ENCODE results near the gene HK1.
"Not testable (repeated sequence)": the region's sequence is repeated elsewhere in the genome, so short reads cannot be mapped to it uniquely, and the experiment has no call there.

Gene HK1

DNA sequence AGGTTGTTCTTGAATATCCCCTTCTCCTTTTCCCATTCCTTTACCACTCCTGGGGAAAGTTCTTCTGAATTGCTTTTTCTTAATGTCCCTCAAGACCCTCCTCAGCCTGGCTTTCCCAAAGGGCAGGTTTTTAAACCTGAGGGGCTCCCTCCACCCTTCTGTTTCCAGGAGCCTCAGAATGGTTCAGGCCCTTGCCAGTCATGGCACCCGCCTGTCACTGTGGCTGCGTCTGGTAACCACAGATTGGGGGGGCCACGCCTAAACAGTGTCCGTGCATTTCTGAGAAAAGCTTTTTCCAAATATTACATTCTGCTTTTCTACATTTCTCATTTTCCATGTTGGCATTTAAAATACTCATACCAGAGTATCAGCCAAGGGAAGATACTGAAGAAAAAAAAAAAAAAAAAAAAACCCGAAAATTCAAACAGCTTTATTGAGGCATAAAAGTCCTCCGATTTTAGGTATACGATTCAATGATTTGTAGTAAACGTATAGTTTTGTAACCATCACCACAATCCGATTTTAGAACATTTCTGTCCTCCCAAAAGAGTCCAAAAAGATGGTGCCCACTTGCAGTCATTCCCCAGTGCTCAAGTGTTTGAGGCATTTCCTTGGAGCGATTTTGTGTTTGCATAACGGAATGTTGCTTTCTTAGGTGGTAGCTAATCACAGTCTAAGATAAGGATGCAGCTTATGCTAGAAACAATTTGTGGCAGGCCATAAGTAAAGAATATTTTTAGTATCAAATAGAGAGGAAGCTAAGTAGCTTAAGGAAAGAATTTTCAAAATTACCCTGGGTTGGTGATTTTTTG is 36.0 kb upstream of the HK1 start:
- no peak overlapping the region for H3K27ac ChIP-seq (ENCODE audit: low read length)
- no peak overlapping the region for H3K4me3 ChIP-seq (ENCODE audit: low read length in 2 of 2)
- no peaks in the 10 kb centered on the region for H3K4me1 ChIP-seq (ENCODE audit: control insufficient read depth, insufficient read depth, low read length)

DNA sequence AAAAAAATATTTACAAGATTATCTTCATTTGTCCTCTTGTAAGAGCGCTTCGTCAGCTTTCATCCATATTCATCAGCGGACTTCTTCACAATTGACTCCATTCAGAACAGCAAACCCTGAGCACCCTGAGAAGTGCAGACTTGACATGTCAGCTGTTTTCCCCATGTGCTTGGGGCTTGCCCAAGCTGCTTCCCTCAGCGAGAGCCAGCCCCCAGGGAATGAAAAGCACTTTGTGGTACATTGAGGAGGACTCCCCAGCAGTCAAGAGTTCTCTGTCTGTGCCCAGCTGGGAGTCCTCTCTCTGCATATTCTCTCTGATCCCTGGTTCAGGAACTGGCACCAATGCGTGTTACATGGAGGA is 35.5 kb upstream of the HK1 start:
- H3K36me3 ChIP-seq (ENCODE audit: control insufficient read depth in 2 of 2, insufficient read depth in 2 of 2, low read length in 2 of 2): no peaks in the 10 kb centered on the region
- no peaks in the 10 kb centered on the region for H3K9me3 ChIP-seq (ENCODE audit: control insufficient read depth in 2 of 2, low read length in 2 of 2)
- no peak overlapping the region for H3K4me3 ChIP-seq (ENCODE audit: low read length in 2 of 2)
- H3K27me3 ChIP-seq (ENCODE audit: control insufficient read depth in 1 of 2, insufficient read depth in 2 of 2, low read length in 2 of 2): no peaks in the 10 kb centered on the region
- H3K4me1 ChIP-seq (ENCODE audit: control insufficient read depth, insufficient read depth, low read length): no peaks in the 10 kb centered on the region
- no peak overlapping the region for H3K9ac ChIP-seq (ENCODE audit: low read length in 2 of 2)
- H3K27ac ChIP-seq (ENCODE audit: low read length): no peak overlapping the region

More for the DNA sequence above, 36.0 kb upstream of the HK1 start:
- H3K9me3 ChIP-seq (ENCODE audit: control insufficient read depth in 2 of 2, low read length in 2 of 2): no peaks in the 10 kb centered on the region
- H3K36me3 ChIP-seq (ENCODE audit: control insufficient read depth in 2 of 2, insufficient read depth in 2 of 2, low read length in 2 of 2): no peaks in the 10 kb centered on the region
- no peaks in the 10 kb centered on the region for H3K27me3 ChIP-seq (ENCODE audit: control insufficient read depth in 1 of 2, insufficient read depth in 2 of 2, low read length in 2 of 2)
- H3K9ac ChIP-seq (ENCODE audit: low read length in 2 of 2): no peak overlapping the region

DNA sequence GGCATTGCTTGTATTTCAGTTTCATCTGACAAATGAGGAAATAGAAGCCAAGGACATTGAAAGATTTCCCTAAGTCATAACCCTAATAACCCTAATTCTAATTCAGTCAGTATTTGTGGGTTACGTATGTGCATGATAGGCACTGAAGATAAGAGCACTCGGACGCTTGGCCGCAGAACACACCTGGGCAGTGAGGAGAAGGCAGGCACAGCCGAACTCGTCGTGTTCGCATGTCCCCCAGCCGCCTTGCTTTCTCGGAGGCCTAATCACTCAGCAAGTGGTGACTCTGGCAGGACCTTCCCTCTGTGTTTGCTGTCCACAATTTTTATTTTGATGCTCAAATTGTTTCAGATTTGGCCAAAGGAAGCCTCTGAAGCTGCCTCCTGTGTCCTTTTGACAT is 34.5 kb upstream of the HK1 start:
- Histone ChIP-seq H3K9ac (ENCODE audit: low read length in 2 of 2) (no peak overlapping the region), H3K27me3 (ENCODE audit: control insufficient read depth in 1 of 2, insufficient read depth in 2 of 2, low read length in 2 of 2) (no peaks in the 10 kb centered on the region), H3K4me1 (ENCODE audit: control insufficient read depth, insufficient read depth, low read length) (no peaks in the 10 kb centered on the region), H3K27ac (ENCODE audit: low read length) (no peak overlapping the region), H3K36me3 (ENCODE audit: control insufficient read depth in 2 of 2, insufficient read depth in 2 of 2, low read length in 2 of 2) (no peaks in the 10 kb centered on the region), H3K4me3 (ENCODE audit: low read length in 2 of 2) (no peak overlapping the region), H3K9me3 (ENCODE audit: control insufficient read depth in 2 of 2, low read length in 2 of 2) (no peaks in the 10 kb centered on the region)

DNA sequence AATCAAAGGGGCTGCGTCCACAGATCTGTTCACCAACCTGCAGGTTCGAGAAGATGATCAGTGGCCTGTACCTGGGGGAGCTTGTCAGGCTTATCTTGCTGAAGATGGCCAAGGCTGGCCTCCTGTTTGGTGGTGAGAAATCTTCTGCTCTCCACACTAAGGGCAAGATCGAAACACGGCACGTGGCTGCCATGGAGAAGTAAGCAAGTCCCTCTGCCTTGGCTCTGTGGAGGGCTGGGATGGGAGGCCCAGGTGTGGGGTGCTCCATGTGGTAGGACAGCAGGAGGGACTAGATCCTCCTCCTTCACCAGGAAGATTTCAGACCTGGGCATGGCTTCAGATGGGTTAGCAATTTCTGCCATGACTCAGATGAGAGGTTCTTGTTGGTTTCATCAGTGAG is 32.3 kb upstream of the HK1 start:
- Histone ChIP-seq H3K27ac (ENCODE audit: low read length) (no peak overlapping the region), H3K36me3 (ENCODE audit: control insufficient read depth in 2 of 2, insufficient read depth in 2 of 2, low read length in 2 of 2) (no peaks in the 10 kb centered on the region), H3K4me1 (ENCODE audit: control insufficient read depth, insufficient read depth, low read length) (no peaks in the 10 kb centered on the region), H3K9me3 (ENCODE audit: control insufficient read depth in 2 of 2, low read length in 2 of 2) (no peaks in the 10 kb centered on the region), H3K4me3 (ENCODE audit: low read length in 2 of 2) (no peak overlapping the region), H3K9ac (ENCODE audit: low read length in 2 of 2) (no peak overlapping the region), H3K27me3 (ENCODE audit: control insufficient read depth in 1 of 2, insufficient read depth in 2 of 2, low read length in 2 of 2) (no peaks in the 10 kb centered on the region)

DNA sequence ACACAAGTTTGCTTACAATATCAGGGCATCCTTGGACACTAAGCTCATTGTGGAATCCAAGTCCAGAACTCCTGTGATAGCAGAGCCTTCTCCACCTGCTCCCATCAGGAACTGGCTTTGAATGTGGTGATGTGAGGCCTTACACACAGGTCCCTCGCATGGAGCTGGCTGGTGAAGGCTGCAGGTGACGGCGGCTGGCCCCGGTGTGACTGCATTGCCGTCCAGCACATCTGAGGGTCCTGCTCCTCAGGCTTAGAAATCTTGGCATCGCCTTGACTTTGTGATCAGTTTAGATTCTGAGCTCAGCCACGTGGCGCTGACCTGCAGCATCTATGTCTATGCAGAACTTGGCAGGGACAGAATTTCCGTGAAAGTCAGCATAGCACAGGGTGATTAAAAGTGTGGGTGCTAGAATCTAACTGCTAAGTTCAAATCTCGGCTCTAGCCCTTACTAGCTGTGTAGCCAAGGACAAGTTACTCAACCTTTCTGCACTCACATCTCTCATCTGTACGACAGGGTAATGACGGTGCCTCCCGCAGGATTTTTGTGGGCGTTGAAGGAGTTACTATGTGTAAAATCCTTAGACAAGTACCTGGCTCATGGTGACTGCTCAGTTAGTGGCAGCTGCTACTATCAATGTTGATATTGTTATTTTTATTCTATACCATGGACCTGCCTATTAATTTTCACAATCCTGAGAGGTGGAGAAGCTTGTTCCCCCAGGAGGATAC is 31.5 kb upstream of the HK1 start:
- H3K27me3 ChIP-seq (ENCODE audit: control insufficient read depth in 1 of 2, insufficient read depth in 2 of 2, low read length in 2 of 2): no peaks in the 10 kb centered on the region
- no peak overlapping the region for H3K9ac ChIP-seq (ENCODE audit: low read length in 2 of 2)
- H3K36me3 ChIP-seq (ENCODE audit: control insufficient read depth in 2 of 2, insufficient read depth in 2 of 2, low read length in 2 of 2): no peaks in the 10 kb centered on the region
- no peak overlapping the region for H3K27ac ChIP-seq (ENCODE audit: low read length)
- no peaks in the 10 kb centered on the region for H3K4me1 ChIP-seq (ENCODE audit: control insufficient read depth, insufficient read depth, low read length)
- no peaks in the 10 kb centered on the region for H3K9me3 ChIP-seq (ENCODE audit: control insufficient read depth in 2 of 2, low read length in 2 of 2)
- H3K4me3 ChIP-seq (ENCODE audit: low read length in 2 of 2): no peak overlapping the region

DNA sequence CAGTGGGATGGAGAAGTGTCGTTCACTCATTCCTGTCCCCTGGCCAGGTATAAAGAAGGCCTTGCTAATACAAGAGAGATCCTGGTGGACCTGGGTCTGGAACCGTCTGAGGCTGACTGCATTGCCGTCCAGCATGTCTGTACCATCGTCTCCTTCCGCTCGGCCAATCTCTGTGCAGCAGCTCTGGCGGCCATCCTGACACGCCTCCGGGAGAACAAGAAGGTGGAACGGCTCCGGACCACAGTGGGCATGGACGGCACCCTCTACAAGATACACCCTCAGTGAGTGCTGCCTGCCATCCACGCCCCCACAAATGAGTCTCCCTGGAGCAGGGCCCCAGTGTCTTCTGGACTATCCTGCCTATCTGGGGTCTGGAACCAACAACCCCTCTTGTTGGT is 31.0 kb upstream of the HK1 start:
- no peaks in the 10 kb centered on the region for H3K4me1 ChIP-seq (ENCODE audit: control insufficient read depth, insufficient read depth, low read length)
- no peak overlapping the region for H3K27ac ChIP-seq (ENCODE audit: low read length)
- H3K4me3 ChIP-seq (ENCODE audit: low read length in 2 of 2): no peak overlapping the region

DNA sequence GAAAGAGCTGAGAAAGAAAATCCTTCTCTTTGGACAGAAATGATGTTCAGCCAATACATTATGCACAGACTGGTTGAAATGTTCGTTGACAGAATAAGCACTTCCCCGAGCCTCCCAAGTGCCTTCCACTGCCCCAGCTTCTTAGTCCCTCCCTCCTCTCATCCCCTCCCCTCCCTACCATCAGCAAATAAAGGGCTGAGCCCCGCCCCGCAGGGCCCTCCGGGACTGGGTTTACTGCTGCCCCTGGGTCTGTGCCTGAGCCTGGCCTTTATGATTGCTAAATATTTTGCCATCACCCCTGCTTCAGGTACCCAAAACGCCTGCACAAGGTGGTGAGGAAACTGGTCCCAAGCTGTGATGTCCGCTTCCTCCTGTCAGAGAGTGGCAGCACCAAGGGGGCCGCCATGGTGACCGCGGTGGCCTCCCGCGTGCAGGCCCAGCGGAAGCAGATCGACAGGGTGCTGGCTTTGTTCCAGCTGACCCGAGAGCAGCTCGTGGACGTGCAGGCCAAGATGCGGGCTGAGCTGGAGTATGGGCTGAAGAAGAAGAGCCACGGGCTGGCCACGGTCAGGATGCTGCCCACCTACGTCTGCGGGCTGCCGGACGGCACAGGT is 30.1 kb upstream of the HK1 start:
- no peak overlapping the region for H3K9ac ChIP-seq (ENCODE audit: low read length in 2 of 2)
- H3K27ac ChIP-seq (ENCODE audit: low read length): no peak overlapping the region
- no peaks in the 10 kb centered on the region for H3K36me3 ChIP-seq (ENCODE audit: control insufficient read depth in 2 of 2, insufficient read depth in 2 of 2, low read length in 2 of 2)
- H3K4me1 ChIP-seq (ENCODE audit: control insufficient read depth, insufficient read depth, low read length): no peaks in the 10 kb centered on the region
- no peaks in the 10 kb centered on the region for H3K9me3 ChIP-seq (ENCODE audit: control insufficient read depth in 2 of 2, low read length in 2 of 2)
- H3K4me3 ChIP-seq (ENCODE audit: low read length in 2 of 2): no peak overlapping the region
- no peaks in the 10 kb centered on the region for H3K27me3 ChIP-seq (ENCODE audit: control insufficient read depth in 1 of 2, insufficient read depth in 2 of 2, low read length in 2 of 2)

More for the DNA sequence above, 31.0 kb upstream of the HK1 start:
- Histone ChIP-seq H3K36me3 (ENCODE audit: control insufficient read depth in 2 of 2, insufficient read depth in 2 of 2, low read length in 2 of 2) (no peaks in the 10 kb centered on the region), H3K9me3 (ENCODE audit: control insufficient read depth in 2 of 2, low read length in 2 of 2) (no peaks in the 10 kb centered on the region), H3K9ac (ENCODE audit: low read length in 2 of 2) (no peak overlapping the region), H3K27me3 (ENCODE audit: control insufficient read depth in 1 of 2, insufficient read depth in 2 of 2, low read length in 2 of 2) (no peaks in the 10 kb centered on the region)

DNA sequence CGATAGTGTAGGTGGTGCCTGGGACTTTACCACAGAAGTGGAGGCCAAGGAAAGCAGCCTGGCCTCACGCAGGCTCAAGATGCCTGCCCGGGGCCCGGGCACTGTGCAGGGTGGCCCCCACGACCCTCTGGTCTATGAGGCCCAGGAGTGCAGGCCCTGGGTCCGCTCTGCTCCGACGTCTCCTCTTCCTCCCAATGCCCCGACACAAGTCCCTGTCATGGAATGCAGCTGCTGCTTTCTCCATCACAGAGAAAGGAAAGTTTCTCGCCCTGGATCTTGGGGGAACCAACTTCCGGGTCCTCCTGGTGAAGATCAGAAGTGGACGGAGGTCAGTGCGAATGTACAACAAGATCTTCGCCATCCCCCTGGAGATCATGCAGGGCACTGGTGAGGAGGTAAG is 28.3 kb upstream of the HK1 start:
- Histone ChIP-seq H3K4me1 (ENCODE audit: control insufficient read depth, insufficient read depth, low read length) (no peaks in the 10 kb centered on the region), H3K27me3 (ENCODE audit: control insufficient read depth in 1 of 2, insufficient read depth in 2 of 2, low read length in 2 of 2) (no peaks in the 10 kb centered on the region), H3K36me3 (ENCODE audit: control insufficient read depth in 2 of 2, insufficient read depth in 2 of 2, low read length in 2 of 2) (no peaks in the 10 kb centered on the region), H3K4me3 (ENCODE audit: low read length in 2 of 2) (no peak overlapping the region), H3K9ac (ENCODE audit: low read length in 2 of 2) (no peak overlapping the region), H3K27ac (ENCODE audit: low read length) (no peak overlapping the region), H3K9me3 (ENCODE audit: control insufficient read depth in 2 of 2, low read length in 2 of 2) (no peaks in the 10 kb centered on the region)

DNA sequence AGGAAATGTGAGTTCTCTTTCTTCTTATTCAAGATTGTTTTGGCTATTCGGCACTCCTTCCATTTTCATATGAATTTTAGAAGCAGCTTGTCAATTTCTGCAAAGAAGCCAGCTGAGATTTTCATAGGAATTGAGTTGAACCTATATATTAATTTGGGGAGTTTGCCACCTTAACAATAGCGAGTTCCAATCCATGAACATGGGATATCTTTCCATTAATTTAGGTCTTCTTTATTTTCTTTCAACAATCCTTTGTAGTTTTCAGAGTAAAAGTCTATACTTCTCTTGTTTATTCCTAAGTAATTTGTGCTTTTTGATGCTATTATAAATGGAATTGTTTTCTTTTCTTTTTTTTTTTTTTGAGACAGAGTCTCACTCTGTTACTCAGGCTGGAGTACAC is 26.9 kb upstream of the HK1 start:
- H3K27me3 ChIP-seq (ENCODE audit: control insufficient read depth in 1 of 2, insufficient read depth in 2 of 2, low read length in 2 of 2); H3K9me3 ChIP-seq (ENCODE audit: control insufficient read depth in 2 of 2, low read length in 2 of 2); H3K4me1 ChIP-seq (ENCODE audit: control insufficient read depth, insufficient read depth, low read length); H3K4me3 ChIP-seq (ENCODE audit: low read length in 2 of 2); H3K36me3 ChIP-seq (ENCODE audit: control insufficient read depth in 2 of 2, insufficient read depth in 2 of 2, low read length in 2 of 2); H3K9ac ChIP-seq (ENCODE audit: low read length in 2 of 2); H3K27ac ChIP-seq (ENCODE audit: low read length): not testable (repeated sequence)

DNA sequence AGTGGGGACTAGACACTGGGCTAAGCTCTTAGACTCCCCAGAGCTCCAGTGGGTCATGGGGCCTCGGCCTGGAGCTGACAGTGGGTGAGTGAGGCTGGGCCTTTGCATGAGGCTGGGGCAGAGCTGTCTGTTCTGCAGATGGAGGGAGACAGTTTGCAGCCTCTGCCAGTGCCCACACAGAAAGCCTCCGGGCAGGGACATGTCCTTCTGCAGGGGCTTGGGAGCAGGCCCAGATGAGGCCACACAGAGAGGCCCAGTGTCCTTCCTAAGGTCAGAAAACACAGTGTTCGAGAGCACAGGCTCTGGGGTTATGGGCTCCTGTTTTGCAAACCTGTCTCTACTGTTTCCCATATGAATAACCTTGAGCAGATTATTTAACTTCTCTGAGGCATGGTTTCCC is 25.1 kb upstream of the HK1 start:
- Histone ChIP-seq H3K27me3 (ENCODE audit: control insufficient read depth in 1 of 2, insufficient read depth in 2 of 2, low read length in 2 of 2) (no peaks in the 10 kb centered on the region), H3K4me3 (ENCODE audit: low read length in 2 of 2) (no peak overlapping the region), H3K4me1 (ENCODE audit: control insufficient read depth, insufficient read depth, low read length) (no peaks in the 10 kb centered on the region), H3K36me3 (ENCODE audit: control insufficient read depth in 2 of 2, insufficient read depth in 2 of 2, low read length in 2 of 2) (no peaks in the 10 kb centered on the region), H3K9ac (ENCODE audit: low read length in 2 of 2) (no peak overlapping the region), H3K9me3 (ENCODE audit: control insufficient read depth in 2 of 2, low read length in 2 of 2) (no peaks in the 10 kb centered on the region), H3K27ac (ENCODE audit: low read length) (no peak overlapping the region)

DNA sequence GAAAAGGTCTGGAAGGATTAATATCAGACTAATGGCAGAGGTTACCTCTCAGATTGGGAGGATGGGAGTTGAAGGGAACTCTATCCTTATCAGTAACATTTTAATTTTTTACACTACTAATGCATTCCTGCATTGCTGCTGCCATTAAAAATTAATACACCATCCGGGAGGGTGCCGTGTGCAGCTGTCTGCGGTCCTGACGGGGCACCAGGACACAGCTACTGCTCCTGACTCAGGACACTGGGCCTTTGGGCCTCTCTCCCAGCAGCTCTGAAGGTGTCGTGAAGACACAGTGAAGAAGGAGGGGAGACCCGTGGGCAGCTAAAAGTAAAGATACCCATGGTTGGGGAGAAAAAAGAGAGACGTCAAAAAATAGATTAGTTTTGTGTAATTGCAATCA is 23.4 kb upstream of the HK1 start:
- no peaks in the 10 kb centered on the region for H3K27me3 ChIP-seq (ENCODE audit: control insufficient read depth in 1 of 2, insufficient read depth in 2 of 2, low read length in 2 of 2)
- no peak overlapping the region for H3K27ac ChIP-seq (ENCODE audit: low read length)
- H3K36me3 ChIP-seq (ENCODE audit: control insufficient read depth in 2 of 2, insufficient read depth in 2 of 2, low read length in 2 of 2): no peaks in the 10 kb centered on the region
- no peak overlapping the region for H3K9ac ChIP-seq (ENCODE audit: low read length in 2 of 2)
- H3K9me3 ChIP-seq (ENCODE audit: control insufficient read depth in 2 of 2, low read length in 2 of 2): no peaks in the 10 kb centered on the region
- no peaks in the 10 kb centered on the region for H3K4me1 ChIP-seq (ENCODE audit: control insufficient read depth, insufficient read depth, low read length)
- H3K4me3 ChIP-seq (ENCODE audit: low read length in 2 of 2): no peak overlapping the region
